Measurements from ENCODE around the gene TMEM116.
"Not testable (repeated sequence)": the region's sequence is repeated elsewhere in the genome, so short reads cannot be mapped to it uniquely, and the experiment has no call there.

Gene TMEM116

GRCh38 chr12:112001576-112001975 lies 11.4 kb downstream of the TMEM116 start:
- H3K27ac ChIP-seq (ENCODE audit: low read depth, low read length) = no peak overlapping the region
- no peaks in the 10 kb centered on the region for H3K4me1 ChIP-seq (ENCODE audit: control insufficient read depth in 1 of 2, insufficient read depth in 2 of 2, low read length in 2 of 2)
- no peak overlapping the region for H4K91ac ChIP-seq (ENCODE audit: low read depth, low read length)
- H3K18ac ChIP-seq (ENCODE audit: low read length) = no peak overlapping the region
- no peak overlapping the region for H2BK12ac ChIP-seq (ENCODE audit: low read length)
- no peak overlapping the region for H2AFZ ChIP-seq (ENCODE audit: insufficient read depth, low read length, poor library complexity)
- no peak overlapping the region for H2BK120ac ChIP-seq (ENCODE audit: insufficient read depth, low read length, poor library complexity)
- H3K27me3 ChIP-seq (ENCODE audit: insufficient read depth, low read length) = no peaks in the 10 kb centered on the region
- H3K4me3 ChIP-seq (ENCODE audit: low read depth, low read length) = no peak overlapping the region
- H3K4me2 ChIP-seq (ENCODE audit: low read length) = no peak overlapping the region
- H2AK5ac ChIP-seq (ENCODE audit: low read length) = no peak overlapping the region
- H3K79me1 ChIP-seq (ENCODE audit: low read length) = no peaks in the 10 kb centered on the region
- no peak overlapping the region for H3K9ac ChIP-seq (ENCODE audit: low read length)
- no peak overlapping the region for H3K23ac ChIP-seq (ENCODE audit: low read length)
- no peak for DNase-seq
- no peak overlapping the region for H4K8ac ChIP-seq (ENCODE audit: low read depth, low read length)
- H3K4ac ChIP-seq (ENCODE audit: low read depth, low read length) = no peak overlapping the region
- H4K12ac ChIP-seq (ENCODE audit: low read depth, low read length) = no peak overlapping the region
- no peak overlapping the region for H3K14ac ChIP-seq (ENCODE audit: low read length)
- H3K9me3 ChIP-seq (ENCODE audit: insufficient read depth, low read depth, low read length) = no peaks in the 10 kb centered on the region
- H3K79me2 ChIP-seq (ENCODE audit: control insufficient read depth, insufficient read depth, low read length, poor library complexity) = no peaks in the 10 kb centered on the region
- H2BK5ac ChIP-seq (ENCODE audit: low read depth, low read length, poor library complexity) = no peak overlapping the region
- H3K36me3 ChIP-seq (ENCODE audit: control insufficient read depth in 1 of 2, insufficient read depth in 2 of 2, low read length in 2 of 2) = peaks cover 0 to 1% of the 10 kb centered on the region in 2 experiments

GRCh38 chr12:112000820-112001219 lies 12.1 kb downstream of the TMEM116 start:
- H3K27ac ChIP-seq (ENCODE audit: low read depth, low read length) = no peak overlapping the region
- no peak overlapping the region for H4K12ac ChIP-seq (ENCODE audit: low read depth, low read length)
- no peaks in the 10 kb centered on the region for H3K79me1 ChIP-seq (ENCODE audit: low read length)
- peaks cover 0 to 1% of the 10 kb centered on the region in 2 experiments for H3K36me3 ChIP-seq (ENCODE audit: control insufficient read depth in 1 of 2, insufficient read depth in 2 of 2, low read length in 2 of 2)
- no peaks in the 10 kb centered on the region for H3K9me3 ChIP-seq (ENCODE audit: insufficient read depth, low read depth, low read length)
- no peak overlapping the region for H3K4ac ChIP-seq (ENCODE audit: low read depth, low read length)
- no peaks in the 10 kb centered on the region for H3K27me3 ChIP-seq (ENCODE audit: insufficient read depth, low read length)
- H3K9ac ChIP-seq (ENCODE audit: low read length) = no peak overlapping the region
- no peak overlapping the region for H2AFZ ChIP-seq (ENCODE audit: insufficient read depth, low read length, poor library complexity)
- H4K91ac ChIP-seq (ENCODE audit: low read depth, low read length) = no peak overlapping the region
- H2AK5ac ChIP-seq (ENCODE audit: low read length) = no peak overlapping the region
- H3K14ac ChIP-seq (ENCODE audit: low read length) = no peak overlapping the region
- no peaks in the 10 kb centered on the region for H3K79me2 ChIP-seq (ENCODE audit: control insufficient read depth, insufficient read depth, low read length, poor library complexity)
- DNase-seq = no peak
- H3K4me1 ChIP-seq (ENCODE audit: control insufficient read depth in 1 of 2, insufficient read depth in 2 of 2, low read length in 2 of 2) = no peaks in the 10 kb centered on the region
- H3K4me3 ChIP-seq (ENCODE audit: low read depth, low read length) = no peak overlapping the region
- no peak overlapping the region for H2BK5ac ChIP-seq (ENCODE audit: low read depth, low read length, poor library complexity)
- no peak overlapping the region for H2BK120ac ChIP-seq (ENCODE audit: insufficient read depth, low read length, poor library complexity)
- no peak overlapping the region for H3K18ac ChIP-seq (ENCODE audit: low read length)
- H3K23ac ChIP-seq (ENCODE audit: low read length) = no peak overlapping the region
- no peak overlapping the region for H3K4me2 ChIP-seq (ENCODE audit: low read length)
- H4K8ac ChIP-seq (ENCODE audit: low read depth, low read length) = no peak overlapping the region
- no CpG with 5 or more reads among the region's 8 CpGs for WGBS (ENCODE audit: extremely low coverage, insufficient coverage, insufficient read length)
- no peak overlapping the region for H2BK12ac ChIP-seq (ENCODE audit: low read length)

GRCh38 chr12:111999129-111999528 lies 13.8 kb downstream of the TMEM116 start:
- not testable (repeated sequence) for H2AK5ac ChIP-seq (ENCODE audit: low read length); H3K27ac ChIP-seq (ENCODE audit: low read depth, low read length); H3K36me3 ChIP-seq (ENCODE audit: control insufficient read depth in 1 of 2, insufficient read depth in 2 of 2, low read length in 2 of 2); DNase-seq; H2BK12ac ChIP-seq (ENCODE audit: low read length); H3K4ac ChIP-seq (ENCODE audit: low read depth, low read length); H3K18ac ChIP-seq (ENCODE audit: low read length); H2AFZ ChIP-seq (ENCODE audit: insufficient read depth, low read length, poor library complexity); H3K4me1 ChIP-seq (ENCODE audit: control insufficient read depth in 1 of 2, insufficient read depth in 2 of 2, low read length in 2 of 2); H4K8ac ChIP-seq (ENCODE audit: low read depth, low read length); H3K23ac ChIP-seq (ENCODE audit: low read length); H4K91ac ChIP-seq (ENCODE audit: low read depth, low read length); H3K9ac ChIP-seq (ENCODE audit: low read length); H3K79me2 ChIP-seq (ENCODE audit: control insufficient read depth, insufficient read depth, low read length, poor library complexity); H3K14ac ChIP-seq (ENCODE audit: low read length); H3K9me3 ChIP-seq (ENCODE audit: insufficient read depth, low read depth, low read length); H3K4me2 ChIP-seq (ENCODE audit: low read length); H2BK120ac ChIP-seq (ENCODE audit: insufficient read depth, low read length, poor library complexity); H2BK5ac ChIP-seq (ENCODE audit: low read depth, low read length, poor library complexity); H3K4me3 ChIP-seq (ENCODE audit: low read depth, low read length); H3K27me3 ChIP-seq (ENCODE audit: insufficient read depth, low read length); H4K12ac ChIP-seq (ENCODE audit: low read depth, low read length); H3K79me1 ChIP-seq (ENCODE audit: low read length)
- WGBS (ENCODE audit: extremely low coverage, insufficient coverage, insufficient read length) = no CpG with 5 or more reads among the region's 9 CpGs

GRCh38 chr12:111998015-111998414 lies 14.9 kb downstream of the TMEM116 start:
- H3K27ac ChIP-seq (ENCODE audit: low read depth, low read length) = no peak overlapping the region
- peaks cover 0 to 4% of the 10 kb centered on the region in 2 experiments for H3K4me1 ChIP-seq (ENCODE audit: control insufficient read depth in 1 of 2, insufficient read depth in 2 of 2, low read length in 2 of 2)
- no CpG with 5 or more reads among the region's 4 CpGs for WGBS (ENCODE audit: extremely low coverage, insufficient coverage, insufficient read length)
- no peaks in the 10 kb centered on the region for H3K9me3 ChIP-seq (ENCODE audit: insufficient read depth, low read depth, low read length)
- no peak overlapping the region for H3K4ac ChIP-seq (ENCODE audit: low read depth, low read length)
- H2BK12ac ChIP-seq (ENCODE audit: low read length) = no peak overlapping the region
- no peak overlapping the region for H3K9ac ChIP-seq (ENCODE audit: low read length)
- DNase-seq = no peak
- H2AFZ ChIP-seq (ENCODE audit: insufficient read depth, low read length, poor library complexity) = no peak overlapping the region
- H3K23ac ChIP-seq (ENCODE audit: low read length) = no peak overlapping the region
- no peaks in the 10 kb centered on the region for H3K79me2 ChIP-seq (ENCODE audit: control insufficient read depth, insufficient read depth, low read length, poor library complexity)
- H3K36me3 ChIP-seq (ENCODE audit: control insufficient read depth in 1 of 2, insufficient read depth in 2 of 2, low read length in 2 of 2) = peaks cover 0 to 1% of the 10 kb centered on the region in 2 experiments
- no peak overlapping the region for H2BK5ac ChIP-seq (ENCODE audit: low read depth, low read length, poor library complexity)
- no peak overlapping the region for H2BK120ac ChIP-seq (ENCODE audit: insufficient read depth, low read length, poor library complexity)
- H4K91ac ChIP-seq (ENCODE audit: low read depth, low read length) = no peak overlapping the region
- no peak overlapping the region for H4K12ac ChIP-seq (ENCODE audit: low read depth, low read length)
- H3K27me3 ChIP-seq (ENCODE audit: insufficient read depth, low read length) = no peaks in the 10 kb centered on the region
- H3K18ac ChIP-seq (ENCODE audit: low read length) = no peak overlapping the region
- H3K79me1 ChIP-seq (ENCODE audit: low read length) = no peaks in the 10 kb centered on the region
- H3K14ac ChIP-seq (ENCODE audit: low read length) = no peak overlapping the region
- no peak overlapping the region for H2AK5ac ChIP-seq (ENCODE audit: low read length)
- H4K8ac ChIP-seq (ENCODE audit: low read depth, low read length) = no peak overlapping the region
- H3K4me3 ChIP-seq (ENCODE audit: low read depth, low read length) = no peak overlapping the region
- H3K4me2 ChIP-seq (ENCODE audit: low read length) = no peak overlapping the region
